SU-DHL-6 (cell line): ENCODE data around the gene RRBP1.

Source experiments
- EZH2phosphoT487 ChIP-seq: fragments of 200-600 bp; sonication (generic), shearing (Covaris generic); conservative IDR thresholded peaks from 2 replicates; pipeline ENCODE4 v1.6.1; 2018; ENCODE audit warnings: mild to moderate bottlenecking, antibody characterized with exemption, low read length, moderate library complexity, mixed read lengths
- TF ChIP-seq, protein P1 (sequence below): fragments of 200-600 bp; sonication (generic); IDR thresholded peaks from one replicate; pipeline ENCODE4 v1.5.1; 2017; ENCODE audit warnings: antibody characterized with exemption, mild to moderate bottlenecking, low read length, moderate library complexity; ENCODE audit not compliant: insufficient read depth, poor library complexity, severe bottlenecking

DNA sequence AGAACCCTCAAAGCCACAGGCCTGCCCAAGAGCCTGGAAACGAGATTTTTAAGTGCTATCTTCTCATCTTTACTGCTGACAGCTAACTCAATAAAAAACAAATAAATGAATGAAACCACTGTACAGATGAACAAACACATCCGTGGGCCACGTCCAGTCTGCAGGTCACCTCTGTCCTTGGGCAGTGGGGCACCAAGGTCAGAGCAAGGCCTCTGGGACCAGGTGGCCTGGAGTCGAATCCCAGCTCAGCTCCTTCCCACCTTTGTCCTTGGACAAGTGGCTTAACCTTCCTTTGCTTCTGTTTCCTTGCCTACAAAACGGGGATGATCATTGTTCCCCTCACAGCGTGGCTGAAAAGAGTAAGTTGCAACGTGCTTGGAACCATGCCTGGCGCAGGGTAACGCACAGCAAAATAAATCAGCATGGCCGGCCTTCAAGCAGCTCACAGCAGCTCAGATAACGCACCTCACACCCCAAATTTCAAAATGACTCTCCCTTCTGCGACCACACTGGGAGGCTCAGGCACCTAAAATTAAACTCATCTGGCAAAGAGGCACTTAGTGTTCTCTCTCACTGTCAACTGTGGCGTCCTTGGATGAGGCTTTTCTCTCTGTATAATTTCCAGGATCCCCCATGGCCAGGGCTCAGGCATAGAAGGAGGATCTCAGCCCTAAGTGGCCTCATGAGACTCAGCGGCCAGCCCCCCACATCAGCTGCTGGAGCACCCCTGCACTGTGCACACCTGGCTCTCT is 35.7 kb downstream of the RRBP1 start:
- TF ChIP-seq, protein P1, sequence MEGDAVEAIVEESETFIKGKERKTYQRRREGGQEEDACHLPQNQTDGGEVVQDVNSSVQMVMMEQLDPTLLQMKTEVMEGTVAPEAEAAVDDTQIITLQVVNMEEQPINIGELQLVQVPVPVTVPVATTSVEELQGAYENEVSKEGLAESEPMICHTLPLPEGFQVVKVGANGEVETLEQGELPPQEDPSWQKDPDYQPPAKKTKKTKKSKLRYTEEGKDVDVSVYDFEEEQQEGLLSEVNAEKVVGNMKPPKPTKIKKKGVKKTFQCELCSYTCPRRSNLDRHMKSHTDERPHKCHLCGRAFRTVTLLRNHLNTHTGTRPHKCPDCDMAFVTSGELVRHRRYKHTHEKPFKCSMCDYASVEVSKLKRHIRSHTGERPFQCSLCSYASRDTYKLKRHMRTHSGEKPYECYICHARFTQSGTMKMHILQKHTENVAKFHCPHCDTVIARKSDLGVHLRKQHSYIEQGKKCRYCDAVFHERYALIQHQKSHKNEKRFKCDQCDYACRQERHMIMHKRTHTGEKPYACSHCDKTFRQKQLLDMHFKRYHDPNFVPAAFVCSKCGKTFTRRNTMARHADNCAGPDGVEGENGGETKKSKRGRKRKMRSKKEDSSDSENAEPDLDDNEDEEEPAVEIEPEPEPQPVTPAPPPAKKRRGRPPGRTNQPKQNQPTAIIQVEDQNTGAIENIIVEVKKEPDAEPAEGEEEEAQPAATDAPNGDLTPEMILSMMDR, result no peak
- TF ChIP-seq EZH2phosphoT487, result no peak
